Fibroblast of lung (primary cell): Measurements from ENCODE around the gene TNS1. TPM values are rescaled to one million over a fixed set of nuclear protein-coding genes. Genes with fewer than 3 reads are reported as not detected.
A peak's percentile ranks its signal among the peaks of the same experiment; 100 is the strongest.

Source experiments
- DNase-seq, 2 donors: peaks; one replicate each; pipeline versions ENCODE4 v3.0.0 to v3.0.0-alpha.2; 2010; ENCODE audit warnings: low read depth in 2 of 2
- H2AFZ ChIP-seq: 2 replicates; pipeline ENCODE4 v1.5.1; 2012; ENCODE audit warnings: low read length, control low read depth, inconsistent platforms
- H3K27ac ChIP-seq: 2 replicates; pipeline ENCODE4 v1.5.1; 2011; ENCODE audit warnings: low read length, control low read depth; ENCODE audit not compliant: insufficient read depth
- H3K27me3 ChIP-seq: 2 replicates; pipeline ENCODE4 v1.5.1; 2011; ENCODE audit warnings: mild to moderate bottlenecking, low read length; ENCODE audit not compliant: control insufficient read depth, insufficient read depth
- H3K36me3 ChIP-seq: 2 replicates; pipeline ENCODE4 v1.5.1; 2011; ENCODE audit warnings: low read length; ENCODE audit not compliant: control insufficient read depth, insufficient read depth
- H3K4me1 ChIP-seq: 2 replicates; pipeline ENCODE4 v1.5.1; 2011; ENCODE audit warnings: low read length; ENCODE audit not compliant: control insufficient read depth, insufficient read depth; ENCODE audit errors: extremely low read depth
- H3K4me2 ChIP-seq: 2 replicates; pipeline ENCODE4 v1.5.1; 2011; ENCODE audit warnings: low read length, control low read depth; ENCODE audit not compliant: insufficient read depth; ENCODE audit errors: extremely low read depth
- H3K4me3 ChIP-seq, 4 experiments: fragments of 200-600 bp in 1 of 4; sonication (generic) in 1 of 4; replicated peaks in 1 of 4; 2 replicates each; pipeline ENCODE4 v1.5.1; 2011 to 2016; ENCODE audit warnings: low read length in 4 of 4, low read depth in 3 of 4, mild to moderate bottlenecking in 3 of 4, control low read depth in 2 of 4, inconsistent platforms in 1 of 4, mixed read lengths in 1 of 4; ENCODE audit not compliant: insufficient read depth in 1 of 4; ENCODE audit errors: control extremely low read depth in 1 of 4
- H3K79me2 ChIP-seq: 2 replicates; pipeline ENCODE4 v1.5.1; 2012; ENCODE audit warnings: mild to moderate bottlenecking, low read length, inconsistent platforms; ENCODE audit not compliant: control insufficient read depth, insufficient read depth
- H3K9ac ChIP-seq: 2 replicates; pipeline ENCODE4 v1.5.1; 2011; ENCODE audit warnings: mild to moderate bottlenecking, low read length, control low read depth; ENCODE audit not compliant: insufficient read depth
- H3K9me3 ChIP-seq: 2 replicates; pipeline ENCODE4 v1.5.1; 2012; ENCODE audit warnings: low read depth, low read length; ENCODE audit not compliant: control insufficient read depth, insufficient read depth
- H4K20me1 ChIP-seq: 2 replicates; pipeline ENCODE4 v1.5.1; 2011; ENCODE audit warnings: low read length; ENCODE audit not compliant: control insufficient read depth, insufficient read depth; ENCODE audit errors: extremely low read depth
- CTCF ChIP-seq, 2 donors: IDR thresholded peaks in 1 of 2; conservative IDR thresholded peaks in 1 of 2; 1 replicate in 1 of 2; 2 replicates in 1 of 2; pipeline ENCODE4 v1.5.1; 2011 to 2012; ENCODE audit warnings: low read length in 2 of 2, control low read depth in 1 of 2, inconsistent platforms in 1 of 2, low read depth in 1 of 2, mild to moderate bottlenecking in 1 of 2
- EZH2 ChIP-seq: IDR thresholded peaks from 2 replicates; pipeline ENCODE4 v1.5.1; 2012; ENCODE audit warnings: low read length, control low read depth, mild to moderate bottlenecking; ENCODE audit errors: missing control alignments
- polyA plus RNA-seq, 2 donors: library from polyadenylated mRNA; depleted of rRNA in 1 of 2; stranded (reverse) in 1 of 2; unstranded in 1 of 2; fragments of >200 nt; gene quantifications; 2 replicates each; pipeline ENCODE4 v1.2.1, GENCODE V29; 2011 to 2012; ENCODE audit warnings: missing spikeins in 1 of 2
- total RNA-seq: library from RNA; depleted of rRNA; stranded (reverse); fragments of >200 nt; gene quantifications from 2 replicates; pipeline ENCODE4 v1.2.1, GENCODE V29; 2014

The TNS1 gene
- total and polyA plus RNA-seq, 2 donors (not counting 1 experiment from before 2014, with no cell fraction given): 44.4 to 47.1 TPM

DNA sequence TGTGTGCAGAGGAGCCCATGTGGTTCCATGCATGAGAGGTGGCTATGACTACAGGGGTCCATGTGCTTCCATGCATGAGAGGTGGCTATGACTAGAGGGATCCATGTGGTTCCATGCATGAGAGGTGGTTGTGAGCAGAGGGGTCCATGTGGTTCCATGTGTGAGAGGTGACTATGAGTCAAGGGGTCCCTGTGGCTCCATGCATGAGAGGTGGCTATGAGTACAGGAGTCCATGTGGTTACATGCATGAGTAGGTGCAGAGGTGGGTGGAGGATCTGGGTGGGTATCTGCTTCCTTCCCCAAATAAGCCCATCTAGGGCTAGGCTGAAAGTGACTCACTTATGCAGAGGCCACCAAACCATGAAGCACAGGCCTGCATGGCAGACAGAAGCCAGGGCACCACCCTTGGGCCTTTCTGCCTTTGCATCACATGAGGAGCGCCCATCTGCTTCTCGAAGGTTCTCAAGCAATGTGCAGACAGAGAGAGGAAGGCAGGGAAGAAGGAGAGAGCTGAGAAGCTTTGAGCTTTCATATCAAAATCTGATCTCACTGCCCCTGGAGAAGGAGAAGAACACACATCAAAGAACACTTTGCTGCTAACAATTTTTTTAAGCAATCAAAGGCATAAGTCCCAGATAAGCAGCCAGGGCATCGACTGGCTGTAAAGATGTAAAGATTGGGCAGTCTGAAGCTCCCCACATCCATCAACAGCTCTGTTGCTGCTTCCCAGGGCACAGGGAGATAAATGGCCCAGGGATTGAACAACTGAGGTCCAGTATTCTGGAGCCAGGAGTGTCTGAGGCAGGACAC, 137.6 kb downstream of the TNS1 start:
- Histone ChIP-seq H3K4me3 (no peak overlapping the region), H3K27me3 (no peaks in the 10 kb centered on the region), H2AFZ (no peak overlapping the region), H3K79me2 (no peaks in the 10 kb centered on the region), H3K9me3 (no peaks in the 10 kb centered on the region), H3K4me1 (no peaks in the 10 kb centered on the region), H3K36me3 (peaks cover 11% of the 10 kb centered on the region), H3K27ac (no peak overlapping the region), H3K4me2 (no peak overlapping the region), H3K9ac (no peak overlapping the region), H4K20me1 (no peaks in the 10 kb centered on the region)
- TF ChIP-seq EZH2 (no peak), CTCF (conservative IDR thresholded peaks at IDR 0.05 in 1 of 2, IDR thresholded peaks at IDR 0.05 in 1 of 2; ENCODE audit: low read depth in 1 of 2, low read length in 2 of 2) (no peak)
- peak in 1 of 2 donors; percentile 22 for DNase-seq

GRCh38 chr2:217863883-217864282, 138.9 kb downstream of the TNS1 start:
- H3K9ac ChIP-seq: no peak overlapping the region
- DNase-seq: no peak
- no peaks in the 10 kb centered on the region for H3K79me2 ChIP-seq
- no peaks in the 10 kb centered on the region for H3K9me3 ChIP-seq
- H3K36me3 ChIP-seq: peaks cover 11% of the 10 kb centered on the region
- H3K27ac ChIP-seq: no peak overlapping the region
- H3K4me3 ChIP-seq: no peak overlapping the region
- H4K20me1 ChIP-seq: no peaks in the 10 kb centered on the region
- no peak for TF ChIP-seq CTCF (conservative IDR thresholded peaks at IDR 0.05 in 1 of 2, IDR thresholded peaks at IDR 0.05 in 1 of 2; ENCODE audit: low read depth in 1 of 2, low read length in 2 of 2)
- TF ChIP-seq EZH2: no peak
- H3K27me3 ChIP-seq: no peaks in the 10 kb centered on the region
- H2AFZ ChIP-seq: no peak overlapping the region
- no peak overlapping the region for H3K4me2 ChIP-seq
- peaks cover 2% of the 10 kb centered on the region for H3K4me1 ChIP-seq

GRCh38 chr2:217861334-217861877, 141.4 kb downstream of the TNS1 start:
- Histone ChIP-seq H4K20me1 (no peaks in the 10 kb centered on the region), H3K27me3 (no peaks in the 10 kb centered on the region), H3K4me3 (no peak overlapping the region), H2AFZ (no peak overlapping the region), H3K79me2 (no peaks in the 10 kb centered on the region), H3K9ac (no peak overlapping the region), H3K9me3 (no peaks in the 10 kb centered on the region), H3K27ac (no peak overlapping the region), H3K4me1 (peaks cover 11% of the 10 kb centered on the region), H3K4me2 (no peak overlapping the region), H3K36me3 (peaks cover 11% of the 10 kb centered on the region)
- TF ChIP-seq CTCF (conservative IDR thresholded peaks at IDR 0.05 in 1 of 2, IDR thresholded peaks at IDR 0.05 in 1 of 2; ENCODE audit: low read depth in 1 of 2, low read length in 2 of 2): no peak
- TF ChIP-seq EZH2: no peak
- no peak for DNase-seq
